Activated CD8-positive, alpha-beta T cell treated with anti-CD3 and anti-CD28 coated beads for 36 hours (primary cell): ENCODE measurements around the gene TMA7. TPM values are rescaled to one million over a fixed set of nuclear protein-coding genes. Genes with fewer than 3 reads are reported as not detected.

Experiments used
- ATAC-seq: fragments of 200-7000 bp; cut with Tn5 transposase; one replicate; pipeline ENCODE4 v1.10.0; 2021; ENCODE audit warnings: mild to moderate bottlenecking, moderate library complexity
- CTCF ChIA-PET: fragments of 350-600 bp; sonication (Branson Sonifier 250); formaldehyde crosslinking; loops from one replicate; lab custom pipeline; 2021; ENCODE audit warnings: antibody characterized with exemption; lab: Charles Lee
- POLR2A ChIA-PET: fragments of 350-600 bp; sonication (Branson Sonifier 250); formaldehyde crosslinking; loops from one replicate; lab custom pipeline; 2021; ENCODE audit warnings: antibody characterized with exemption; lab: Charles Lee
- DNase-seq: peaks from one replicate; pipeline ENCODE4 v3.0.0-alpha.2; 2020
- H3K27ac Mint-ChIP-seq: one replicate; pipeline ENCODE4 v1.8.0; 2021; ENCODE audit warnings: mild to moderate bottlenecking, mixed read lengths
- H3K27me3 Mint-ChIP-seq: one replicate; pipeline ENCODE4 v1.8.0; 2021; ENCODE audit warnings: mixed read lengths
- H3K36me3 Mint-ChIP-seq: one replicate; pipeline ENCODE4 v1.8.0; 2021; ENCODE audit warnings: low read depth, mixed read lengths
- H3K4me1 Mint-ChIP-seq: one replicate; pipeline ENCODE4 v1.8.0; 2021; ENCODE audit warnings: low read depth, mixed read lengths
- H3K4me3 Mint-ChIP-seq: one replicate; pipeline ENCODE4 v1.8.0; 2021; ENCODE audit warnings: mild to moderate bottlenecking, moderate library complexity, mixed read lengths
- H3K9me3 Mint-ChIP-seq: one replicate; pipeline ENCODE4 v1.8.0; 2021; ENCODE audit warnings: mixed read lengths
- intact Hi-C: fragments of 100-400 bp; cut with micrococcal nuclease; formaldehyde crosslinking; loops from one replicate; pipeline ENCODE4 v1.10.0; 2022
- total RNA-seq, 2 experiments: library from RNA; stranded (reverse); gene quantifications; one replicate each; pipeline ENCODE4 v1.2.3, GENCODE V29; 2021
- TF ChIP-seq, protein P1 (sequence below): fragments of 200-600 bp; IDR thresholded peaks from one replicate; pipeline ENCODE4 v1.8.0; 2022; ENCODE audit warnings: antibody characterized with exemption, mild to moderate bottlenecking

The TMA7 gene
- total RNA-seq, 2 experiments from 2014 or later = 312 to 334 TPM

DNA sequence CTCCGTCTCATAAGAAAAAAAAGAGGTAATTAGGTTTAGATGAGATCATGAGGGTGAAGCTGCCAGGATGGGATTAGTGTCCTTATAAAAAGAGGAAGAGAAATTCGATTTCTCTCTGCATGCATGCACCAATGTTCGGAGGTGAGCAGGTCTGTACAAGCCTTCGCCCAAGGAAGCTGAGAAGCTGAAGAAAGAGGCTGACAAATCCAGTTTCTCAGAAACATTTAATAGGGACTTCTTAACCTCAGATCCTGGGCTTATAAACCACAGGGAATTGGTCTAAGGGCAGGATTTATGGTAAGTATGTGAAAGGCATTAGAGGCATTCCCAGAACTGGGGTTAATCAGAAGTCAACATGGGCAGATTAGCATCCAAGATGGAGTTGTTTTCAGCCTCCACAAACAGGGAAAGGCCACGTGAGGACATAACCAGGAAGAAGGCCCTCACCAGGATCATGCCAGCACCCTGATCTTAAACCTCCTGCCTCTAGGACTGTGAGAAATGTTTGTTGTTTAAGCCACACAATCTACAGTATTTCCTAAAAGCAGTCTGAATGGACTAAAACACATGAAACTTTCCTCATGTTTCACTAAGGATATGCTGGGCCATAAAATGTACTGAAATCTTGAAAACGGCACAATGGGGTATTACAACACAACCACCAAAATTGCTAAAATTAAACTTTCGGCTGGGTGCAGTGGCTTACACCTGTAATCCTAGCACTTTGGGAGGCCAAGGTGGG is 52.6 kb downstream of the TMA7 start:
- TF ChIP-seq, protein P1, sequence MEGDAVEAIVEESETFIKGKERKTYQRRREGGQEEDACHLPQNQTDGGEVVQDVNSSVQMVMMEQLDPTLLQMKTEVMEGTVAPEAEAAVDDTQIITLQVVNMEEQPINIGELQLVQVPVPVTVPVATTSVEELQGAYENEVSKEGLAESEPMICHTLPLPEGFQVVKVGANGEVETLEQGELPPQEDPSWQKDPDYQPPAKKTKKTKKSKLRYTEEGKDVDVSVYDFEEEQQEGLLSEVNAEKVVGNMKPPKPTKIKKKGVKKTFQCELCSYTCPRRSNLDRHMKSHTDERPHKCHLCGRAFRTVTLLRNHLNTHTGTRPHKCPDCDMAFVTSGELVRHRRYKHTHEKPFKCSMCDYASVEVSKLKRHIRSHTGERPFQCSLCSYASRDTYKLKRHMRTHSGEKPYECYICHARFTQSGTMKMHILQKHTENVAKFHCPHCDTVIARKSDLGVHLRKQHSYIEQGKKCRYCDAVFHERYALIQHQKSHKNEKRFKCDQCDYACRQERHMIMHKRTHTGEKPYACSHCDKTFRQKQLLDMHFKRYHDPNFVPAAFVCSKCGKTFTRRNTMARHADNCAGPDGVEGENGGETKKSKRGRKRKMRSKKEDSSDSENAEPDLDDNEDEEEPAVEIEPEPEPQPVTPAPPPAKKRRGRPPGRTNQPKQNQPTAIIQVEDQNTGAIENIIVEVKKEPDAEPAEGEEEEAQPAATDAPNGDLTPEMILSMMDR = no peak
- Mint-ChIP-seq H3K4me1 (no peaks in the 10 kb centered on the region), H3K4me3 (no peak overlapping the region), H3K27me3 (no peaks in the 10 kb centered on the region), H3K27ac (no peak overlapping the region), H3K9me3 (no peaks in the 10 kb centered on the region), H3K36me3 (no peaks in the 10 kb centered on the region)
- intact Hi-C loops = no loop called here
- DNase-seq = no peak
- ChIA-PET POLR2A (no interaction called here), CTCF (no interaction called here)
- ATAC-seq = no peak

DNA sequence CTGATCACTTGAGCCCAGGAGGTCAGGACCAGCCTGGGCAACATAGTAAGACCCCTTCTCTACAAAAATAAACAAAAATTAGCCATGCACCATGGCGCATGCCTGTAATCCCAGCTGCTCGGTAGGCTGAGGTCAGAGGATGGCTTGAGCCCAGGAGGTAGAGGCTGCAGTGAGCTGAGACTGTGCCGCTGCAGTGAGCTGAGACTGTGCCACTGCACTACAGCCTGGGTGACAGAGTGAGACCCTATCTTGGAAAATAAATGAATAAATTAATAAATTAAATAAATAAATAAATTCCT is 53.1 kb downstream of the TMA7 start:
- Mint-ChIP-seq H3K9me3 (no peaks in the 10 kb centered on the region), H3K4me3 (no peak overlapping the region), H3K36me3 (no peaks in the 10 kb centered on the region), H3K4me1 (no peaks in the 10 kb centered on the region), H3K27ac (no peak overlapping the region), H3K27me3 (no peaks in the 10 kb centered on the region)
- POLR2A ChIA-PET = no interaction called here
- intact Hi-C loops = no loop called here
- TF ChIP-seq, protein P1 = no peak
- no peak for ATAC-seq
- no peak for DNase-seq
- CTCF ChIA-PET = no interaction called here

Other genes with a start within 250 kb of the TMA7 start
- not detected for gene CAMP, start 216.8 kb upstream of the TMA7 start, total RNA-seq
- gene ZNF589, start 199.2 kb upstream of the TMA7 start, total RNA-seq = 10 to 100 TPM; 30.4 to 32.8 TPM
- 10 to 100 TPM; 23.2 to 31.0 TPM for gene NME6, start 138.9 kb upstream of the TMA7 start, total RNA-seq
- gene SPINK8, start 106.6 kb upstream of the TMA7 start, total RNA-seq = not detected
- gene FBXW12, start 68.0 kb upstream of the TMA7 start, total RNA-seq = not detected
- gene PLXNB1, start 10.2 kb upstream of the TMA7 start, total RNA-seq = 1 to 10 TPM; 3.7 TPM
- 10 to 100 TPM; 25.3 to 28.3 TPM for gene CCDC51, start 138 bp upstream of the TMA7 start, total RNA-seq
- gene ATRIP, start 6.5 kb downstream of the TMA7 start, total RNA-seq = 10 to 100 TPM; 12.4 to 15.0 TPM
- 10 to 100 TPM; 65.9 to 71.4 TPM for gene SHISA5, start 63.9 kb downstream of the TMA7 start, total RNA-seq
- gene PFKFB4, start 116.5 kb downstream of the TMA7 start, total RNA-seq = 10 to 100 TPM; 90.8 to 94.0 TPM
- gene UCN2, start 123.5 kb downstream of the TMA7 start, total RNA-seq = not detected
- gene COL7A1, start 155.1 kb downstream of the TMA7 start, total RNA-seq = 1 to 10 TPM; 1.6 to 2.2 TPM
- gene UQCRC1, start 169.4 kb downstream of the TMA7 start, total RNA-seq = 100 to 1,000 TPM; 240 to 256 TPM
- gene TMEM89, start 181.5 kb downstream of the TMA7 start, total RNA-seq = under 1 TPM in 1 of 2 experiments, not detected in 1; 0.43 TPM
- gene SLC26A6, start 195.2 kb downstream of the TMA7 start, total RNA-seq = 10 to 100 TPM; 41.3 to 45.0 TPM
- gene CELSR3, start 222.6 kb downstream of the TMA7 start, total RNA-seq = 10 to 100 TPM; 15.8 to 17.8 TPM
- 10 to 100 TPM; 69.7 to 73.8 TPM for gene NCKIPSD, start 245.7 kb downstream of the TMA7 start, total RNA-seq